Uterus (tissue), 2 donors: ENCODE measurements around the gene WARS2.

Source experiments
- CTCF ChIP-seq, 4 experiments: fragments of 200-600 bp in 2 of 4; fragments of 450-650 bp in 2 of 4; sonication (generic) in 2 of 4; IDR thresholded peaks; one replicate each; pipeline ENCODE4 v1.5.1; 2016 to 2019; ENCODE audit warnings: antibody characterized with exemption in 4 of 4, mild to moderate bottlenecking in 2 of 4, moderate library complexity in 1 of 4
- POLR2A ChIP-seq, 2 donors: fragments of 450-650 bp; IDR thresholded peaks; one replicate each; pipeline ENCODE4 v1.6.1; 2016; ENCODE audit warnings: antibody characterized with exemption in 2 of 2, mild to moderate bottlenecking in 1 of 2, moderate library complexity in 1 of 2

- TF ChIP-seq CTCF (IDR thresholded peaks at IDR 0.05) (no peak), POLR2A (IDR thresholded peaks at IDR 0.05) (no peak)
These were observed 152.8 kb downstream of the WARS2 start for GRCh38 chr1:118987468-118988185.
